Endothelial cell of umbilical vein (primary cell): ENCODE results near the gene SGF29. TPM values are rescaled to one million over a fixed set of nuclear protein-coding genes. Genes with fewer than 3 reads are reported as not detected.

Source experiments
- BruUV-seq: library from RNA; stranded (reverse); fragments of 400-500 nt; replicated peaks from 2 replicates; lab custom pipeline; 2021; lab: Mats Ljungman, UMichigan
- CTCF ChIA-PET: fragments of 300-600, 350-600 bp; sonication (Branson Sonifier 250); formaldehyde crosslinking; loops from one replicate; lab custom pipeline; 2021; ENCODE audit warnings: antibody characterized with exemption, inconsistent platforms; lab: Charles Lee
- POLR2A ChIA-PET: fragments of 300-600, 350-600 bp; sonication (Branson Sonifier 250); formaldehyde crosslinking; loops from one replicate; lab custom pipeline; 2021; ENCODE audit warnings: antibody characterized with exemption, inconsistent platforms; lab: Charles Lee
- DNase-seq: peaks from one replicate; pipeline ENCODE4 v3.0.0-alpha.2; 2011; ENCODE audit warnings: low read depth, low spot score
- FAIRE-seq: peaks from 2 replicates; lab custom pipeline; 2011; peaks lifted over from hg19 to GRCh38; lab: Jason Lieb, UNC
- H2AFZ ChIP-seq: 2 replicates; pipeline ENCODE4 v1.6.0; 2012; ENCODE audit warnings: low read depth, low read length, control low read depth, inconsistent platforms
- H3K27ac ChIP-seq: 2 replicates; pipeline ENCODE4 v1.5.1; 2011; ENCODE audit warnings: low read depth, mild to moderate bottlenecking, control low read depth, low read length, moderate library complexity; ENCODE audit not compliant: insufficient read depth
- H3K27me3 ChIP-seq, 2 experiments: 2 replicates each; pipeline versions ENCODE4 v1.6.0 to v1.6.1; 2011; ENCODE audit warnings: low read length in 2 of 2, mixed read lengths in 1 of 2; ENCODE audit not compliant: control insufficient read depth in 2 of 2, insufficient read depth in 2 of 2
- H3K36me3 ChIP-seq, 2 experiments: 2 replicates in 1 of 2; 3 replicates in 1 of 2; pipeline ENCODE4 v1.5.1; 2011; ENCODE audit warnings: low read length in 2 of 2, mild to moderate bottlenecking in 1 of 2, moderate library complexity in 1 of 2; ENCODE audit not compliant: control insufficient read depth in 2 of 2, insufficient read depth in 2 of 2; ENCODE audit errors: extremely low read depth in 1 of 2
- H3K4me1 ChIP-seq: 3 replicates; pipeline ENCODE4 v1.5.1; 2011; ENCODE audit warnings: mild to moderate bottlenecking, low read length; ENCODE audit not compliant: control insufficient read depth, insufficient read depth; ENCODE audit errors: extremely low read depth
- H3K4me2 ChIP-seq: 2 replicates; pipeline ENCODE4 v1.6.1; 2011; ENCODE audit warnings: low read length, control low read depth, mixed read lengths; ENCODE audit not compliant: insufficient read depth
- H3K4me3 ChIP-seq, 3 experiments: fragments of 200-600 bp in 1 of 3; sonication (generic), shearing (Covaris generic) in 1 of 3; replicated peaks in 1 of 3; 2 replicates each; pipeline ENCODE4 v1.5.1; 2011 to 2016; ENCODE audit warnings: control low read depth in 3 of 3, low read length in 3 of 3, mild to moderate bottlenecking in 2 of 3, inconsistent platforms in 1 of 3, low read depth in 1 of 3, moderate library complexity in 1 of 3; ENCODE audit not compliant: insufficient read depth in 1 of 3
- H3K79me2 ChIP-seq: 2 replicates; pipeline ENCODE4 v1.6.0; 2012; ENCODE audit warnings: low read length, inconsistent platforms; ENCODE audit not compliant: control insufficient read depth, insufficient read depth
- H3K9ac ChIP-seq: replicated peaks from 2 replicates; pipeline ENCODE3; 2011; ENCODE audit warnings: low read length, control low read depth; ENCODE audit not compliant: insufficient read depth; ENCODE audit errors: extremely low read depth
- H3K9me1 ChIP-seq: replicated peaks from 3 replicates; pipeline ENCODE4 v1.6.0; 2011; ENCODE audit warnings: mild to moderate bottlenecking, low read length; ENCODE audit not compliant: control insufficient read depth, insufficient read depth; ENCODE audit errors: extremely low read depth
- H3K9me3 ChIP-seq: replicated peaks from 2 replicates; pipeline ENCODE4 v1.5.1; 2012; ENCODE audit warnings: low read length, inconsistent platforms; ENCODE audit not compliant: control insufficient read depth, insufficient read depth
- H4K20me1 ChIP-seq: replicated peaks from 2 replicates; pipeline ENCODE3; 2011; ENCODE audit warnings: mild to moderate bottlenecking, low read length; ENCODE audit not compliant: control insufficient read depth, insufficient read depth; ENCODE audit errors: extremely low read depth
- EZH2 ChIP-seq: IDR thresholded peaks from 2 replicates; pipeline ENCODE4 v1.6.1; 2012; ENCODE audit warnings: borderline replicate concordance, low read depth, mild to moderate bottlenecking, moderate library complexity, low read length, inconsistent platforms; ENCODE audit not compliant: severe bottlenecking
- FOS ChIP-seq: IDR thresholded peaks from 2 replicates; pipeline ENCODE4 v1.6.1; 2011; ENCODE audit warnings: mild to moderate bottlenecking, low read length, moderate library complexity, borderline replicate concordance; ENCODE audit not compliant: insufficient read depth
- GATA2 ChIP-seq: IDR thresholded peaks from 2 replicates; pipeline ENCODE4 v1.7.0; 2011; ENCODE audit warnings: low read depth, mild to moderate bottlenecking, moderate library complexity, mixed read lengths, low read length; ENCODE audit not compliant: insufficient read length, insufficient read depth
- JUN ChIP-seq: IDR thresholded peaks from 2 replicates; pipeline ENCODE4 v1.6.1; 2011; ENCODE audit warnings: borderline replicate concordance, low read depth; ENCODE audit not compliant: insufficient read length, insufficient read depth
- MYC ChIP-seq: IDR thresholded peaks from one replicate; pipeline ENCODE4 v1.6.1; 2011; ENCODE audit warnings: mild to moderate bottlenecking, low read depth, low read length
- POLR2A ChIP-seq: IDR thresholded peaks from 2 replicates; pipeline ENCODE4 v1.6.1; 2012; ENCODE audit warnings: low read depth, mild to moderate bottlenecking, control low read depth, low read length
- POLR2AphosphoS5 ChIP-seq: IDR thresholded peaks from 2 replicates; pipeline ENCODE4 v1.6.1; 2012; ENCODE audit warnings: low read depth, mild to moderate bottlenecking, control low read depth, low read length, moderate library complexity; ENCODE audit not compliant: insufficient read depth
- dilution Hi-C: fragments of 300-500 bp; cut with MboI; formaldehyde crosslinking; loops from one replicate; pipeline ENCODE4 v1.15.0; 2019; ENCODE audit warnings: low sequenced_read_pairs; ENCODE audit not compliant: extremely low pct_ligation_motif_present
- intact Hi-C: fragments of 100-400 bp; cut with micrococcal nuclease; formaldehyde crosslinking; loops from one replicate; pipeline ENCODE4 v1.10.0; 2022
- polyA plus RNA-seq, 4 experiments: library from polyadenylated mRNA; depleted of rRNA in 3 of 4; stranded (reverse) in 3 of 4; unstranded in 1 of 4; fragments of >200 nt; gene quantifications; 2 replicates each; pipeline versions ENCODE4 v1.2.1 to v1.2.3, GENCODE V29; 2011 to 2012; ENCODE audit warnings: missing spikeins in 1 of 4
- total RNA-seq: library from RNA; stranded (reverse); gene quantifications from 2 replicates; pipeline ENCODE4 v1.2.3, GENCODE V29; 2021
- TF ChIP-seq, protein P1 (sequence below): IDR thresholded peaks from 2 replicates; pipeline ENCODE4 v1.6.1; 2011; ENCODE audit not compliant: insufficient read depth, insufficient read length
- TF ChIP-seq, protein P2 (sequence below), 2 donors: IDR thresholded peaks; 1 replicate in 1 of 2; 2 replicates in 1 of 2; pipeline ENCODE4 v1.5.1; 2011; ENCODE audit warnings: low read length in 2 of 2, mild to moderate bottlenecking in 2 of 2, moderate library complexity in 2 of 2, control low read depth in 1 of 2, inconsistent platforms in 1 of 2, low read depth in 1 of 2; ENCODE audit not compliant: insufficient read depth in 1 of 2; ENCODE audit errors: extremely low read depth in 1 of 2

The SGF29 gene
- total and polyA plus RNA-seq, 2 donors (not counting 3 experiments of a cell fraction or from before 2014, with no cell fraction given), result 3.4 to 12.0 TPM

DNA sequence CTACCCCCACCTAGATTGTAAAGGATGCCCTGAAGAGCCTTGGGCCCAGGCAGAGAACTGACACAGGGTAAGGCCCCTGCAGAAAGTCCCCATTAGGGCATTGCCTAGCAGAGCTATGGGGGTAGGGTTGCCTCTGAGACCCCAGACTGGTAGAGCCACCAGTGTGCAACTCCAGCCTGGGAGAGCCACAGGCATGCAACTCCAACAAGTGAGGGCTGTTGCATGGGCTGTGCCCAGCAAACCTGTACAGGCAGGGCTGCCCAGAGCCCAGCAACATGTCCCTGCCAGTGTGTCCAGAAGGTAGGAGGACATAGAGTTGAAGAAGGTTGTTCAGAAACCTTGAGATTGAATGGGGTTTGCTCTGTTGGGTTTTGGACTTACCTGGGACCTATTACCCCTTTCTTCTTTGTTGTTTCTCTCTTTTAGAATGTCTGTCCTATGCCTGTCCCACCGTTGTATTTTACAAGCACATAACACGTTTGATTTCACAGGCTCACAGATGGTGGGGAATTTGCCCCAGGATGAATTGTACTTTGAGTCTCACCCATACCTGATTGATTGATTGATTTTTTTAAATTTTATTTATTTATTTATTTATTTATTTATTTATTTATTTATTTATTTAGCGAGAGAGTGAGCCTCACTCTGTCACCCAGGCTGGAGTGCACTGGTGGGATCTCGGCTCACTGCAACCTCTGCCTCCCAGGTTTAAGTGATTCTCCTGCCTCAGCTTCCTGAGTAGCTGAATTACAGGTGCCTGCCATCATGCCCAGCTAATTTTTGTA lies 16.4 kb downstream of the SGF29 start:
- no peaks in the 10 kb centered on the region for H3K36me3 ChIP-seq
- H3K4me3 ChIP-seq, result no peak overlapping the region
- ChIA-PET CTCF (no interaction called here), POLR2A (no interaction called here)
- H3K9ac ChIP-seq, result no peak overlapping the region
- H2AFZ ChIP-seq, result no peak overlapping the region
- no peaks in the 10 kb centered on the region for H3K9me3 ChIP-seq
- TF ChIP-seq, protein P1, sequence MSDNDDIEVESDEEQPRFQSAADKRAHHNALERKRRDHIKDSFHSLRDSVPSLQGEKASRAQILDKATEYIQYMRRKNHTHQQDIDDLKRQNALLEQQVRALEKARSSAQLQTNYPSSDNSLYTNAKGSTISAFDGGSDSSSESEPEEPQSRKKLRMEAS, result no peak
- no peak for TF ChIP-seq JUN
- no peak for TF ChIP-seq POLR2A
- TF ChIP-seq POLR2AphosphoS5, result no peak
- TF ChIP-seq, protein P2, sequence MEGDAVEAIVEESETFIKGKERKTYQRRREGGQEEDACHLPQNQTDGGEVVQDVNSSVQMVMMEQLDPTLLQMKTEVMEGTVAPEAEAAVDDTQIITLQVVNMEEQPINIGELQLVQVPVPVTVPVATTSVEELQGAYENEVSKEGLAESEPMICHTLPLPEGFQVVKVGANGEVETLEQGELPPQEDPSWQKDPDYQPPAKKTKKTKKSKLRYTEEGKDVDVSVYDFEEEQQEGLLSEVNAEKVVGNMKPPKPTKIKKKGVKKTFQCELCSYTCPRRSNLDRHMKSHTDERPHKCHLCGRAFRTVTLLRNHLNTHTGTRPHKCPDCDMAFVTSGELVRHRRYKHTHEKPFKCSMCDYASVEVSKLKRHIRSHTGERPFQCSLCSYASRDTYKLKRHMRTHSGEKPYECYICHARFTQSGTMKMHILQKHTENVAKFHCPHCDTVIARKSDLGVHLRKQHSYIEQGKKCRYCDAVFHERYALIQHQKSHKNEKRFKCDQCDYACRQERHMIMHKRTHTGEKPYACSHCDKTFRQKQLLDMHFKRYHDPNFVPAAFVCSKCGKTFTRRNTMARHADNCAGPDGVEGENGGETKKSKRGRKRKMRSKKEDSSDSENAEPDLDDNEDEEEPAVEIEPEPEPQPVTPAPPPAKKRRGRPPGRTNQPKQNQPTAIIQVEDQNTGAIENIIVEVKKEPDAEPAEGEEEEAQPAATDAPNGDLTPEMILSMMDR (IDR thresholded peaks at IDR 0.05; ENCODE audit: extremely low read depth in 1 of 2, insufficient read depth in 1 of 2, low read depth in 1 of 2, low read length in 2 of 2), result no peak
- TF ChIP-seq EZH2, result no peak
- no peak for TF ChIP-seq FOS
- TF ChIP-seq MYC, result no peak
- no peak for TF ChIP-seq GATA2
- H3K9me1 ChIP-seq, result no peaks in the 10 kb centered on the region
- H3K79me2 ChIP-seq, result no peaks in the 10 kb centered on the region
- H3K4me1 ChIP-seq, result no peaks in the 10 kb centered on the region
- no peak overlapping the region for H3K4me2 ChIP-seq
- dilution Hi-C loops, result no loop called here
- DNase-seq (no peak), FAIRE-seq (no peak)
- intact Hi-C loops, result loop anchor here (10.0 kb wide), 1 partner anchor 65 kb away; the partner anchor contains the start of gene NPIPB8
- no peaks in the 10 kb centered on the region for H4K20me1 ChIP-seq
- H3K27ac ChIP-seq, result no peak overlapping the region
- no peaks in the 10 kb centered on the region for H3K27me3 ChIP-seq
- no TSS peak for BruUV-seq
